ENCODE data around the gene SNRNP200.
A peak's percentile ranks its signal among the peaks of the same experiment; 100 is the strongest.

SNRNP200 gene

GRCh38 chr2:96243843-96244242, 61.5 kb downstream of the SNRNP200 start:
- ATAC-seq, result no peak
- TF ChIP-seq PPARA (CRISPR knock-in tag; IDR thresholded peaks at IDR 0.05; ENCODE audit: borderline replicate concordance) (no peak), CSRNP3 (CRISPR knock-in tag; IDR thresholded peaks at IDR 0.05) (no peak), ZC3H10 (CRISPR knock-in tag; IDR thresholded peaks at IDR 0.05) (no peak), SNAI2 (CRISPR knock-in tag; IDR thresholded peaks at IDR 0.05) (no peak), ESRRG (CRISPR knock-in tag; IDR thresholded peaks at IDR 0.05) (no peak), ZFP3 (CRISPR knock-in tag; IDR thresholded peaks at IDR 0.05) (no peak), CSDC2 (CRISPR knock-in tag; IDR thresholded peaks at IDR 0.05) (no peak), GLIS3 (CRISPR knock-in tag; IDR thresholded peaks at IDR 0.05) (no peak), ISL1 (CRISPR knock-in tag; IDR thresholded peaks at IDR 0.05) (no peak), RARB (CRISPR knock-in tag; IDR thresholded peaks at IDR 0.05) (no peak), ARNTL (CRISPR knock-in tag; IDR thresholded peaks at IDR 0.05; ENCODE audit: borderline replicate concordance, low read depth) (no peak), ZNF70 (CRISPR knock-in tag; IDR thresholded peaks at IDR 0.05) (no peak)
- TF ChIP-seq, protein P1, sequence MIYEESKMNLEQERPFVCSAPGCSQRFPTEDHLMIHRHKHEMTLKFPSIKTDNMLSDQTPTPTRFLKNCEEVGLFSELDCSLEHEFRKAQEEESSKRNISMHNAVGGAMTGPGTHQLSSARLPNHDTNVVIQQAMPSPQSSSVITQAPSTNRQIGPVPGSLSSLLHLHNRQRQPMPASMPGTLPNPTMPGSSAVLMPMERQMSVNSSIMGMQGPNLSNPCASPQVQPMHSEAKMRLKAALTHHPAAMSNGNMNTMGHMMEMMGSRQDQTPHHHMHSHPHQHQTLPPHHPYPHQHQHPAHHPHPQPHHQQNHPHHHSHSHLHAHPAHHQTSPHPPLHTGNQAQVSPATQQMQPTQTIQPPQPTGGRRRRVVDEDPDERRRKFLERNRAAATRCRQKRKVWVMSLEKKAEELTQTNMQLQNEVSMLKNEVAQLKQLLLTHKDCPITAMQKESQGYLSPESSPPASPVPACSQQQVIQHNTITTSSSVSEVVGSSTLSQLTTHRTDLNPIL (CRISPR knock-in tag; IDR thresholded peaks at IDR 0.05; ENCODE audit: low read depth), result no peak

DNA sequence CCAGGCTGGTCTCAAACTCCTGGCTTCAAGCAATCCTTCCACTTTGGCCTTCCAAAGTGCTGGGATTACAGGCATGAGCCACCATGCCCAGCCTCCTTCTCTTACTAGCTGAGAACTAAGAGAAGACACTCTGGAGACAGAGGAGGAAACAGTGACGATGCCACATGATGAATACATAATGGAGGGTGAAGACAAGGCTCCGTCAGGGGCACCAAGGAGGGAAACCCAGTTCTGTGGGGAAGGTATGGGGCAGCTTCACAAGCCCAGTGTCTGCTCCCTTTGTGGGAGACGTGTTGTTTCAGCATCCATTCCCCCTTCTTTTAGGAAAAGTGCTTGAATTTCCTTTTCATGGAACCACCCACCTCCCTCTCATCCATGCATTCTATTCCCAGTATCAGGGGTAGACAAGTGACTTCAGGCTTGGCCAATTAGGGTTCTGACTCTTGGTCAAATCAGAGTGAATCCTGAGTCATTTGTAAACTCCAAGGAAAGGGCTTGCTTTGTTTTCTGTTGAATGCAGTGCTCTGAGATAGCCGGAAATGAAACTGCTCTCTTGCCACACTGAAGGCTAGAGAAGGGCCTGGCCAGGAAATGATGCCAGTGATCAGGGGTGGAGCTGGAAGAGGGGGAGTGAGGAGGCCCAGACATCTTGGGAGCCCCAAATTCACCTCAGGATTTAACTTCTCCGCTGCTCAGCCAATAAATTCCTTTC, 63.3 kb downstream of the SNRNP200 start:
- TF ChIP-seq ESRRG (CRISPR knock-in tag; IDR thresholded peaks at IDR 0.05), result no peak
- TF ChIP-seq ARNTL (CRISPR knock-in tag; IDR thresholded peaks at IDR 0.05; ENCODE audit: borderline replicate concordance, low read depth), result no peak
- TF ChIP-seq GLIS3 (CRISPR knock-in tag; IDR thresholded peaks at IDR 0.05), result no peak
- no peak for TF ChIP-seq TOX (CRISPR knock-in tag; IDR thresholded peaks at IDR 0.05; ENCODE audit: borderline replicate concordance)
- no peak for TF ChIP-seq CSDC2 (CRISPR knock-in tag; IDR thresholded peaks at IDR 0.05)
- TF ChIP-seq PPARA (CRISPR knock-in tag; IDR thresholded peaks at IDR 0.05; ENCODE audit: borderline replicate concordance), result no peak
- no peak for TF ChIP-seq TSHZ2 (CRISPR knock-in tag; IDR thresholded peaks at IDR 0.05)
- no peak for TF ChIP-seq ZC3H10 (CRISPR knock-in tag; IDR thresholded peaks at IDR 0.05)
- no peak for TF ChIP-seq ZNF565 (CRISPR knock-in tag; conservative IDR thresholded peaks at IDR 0.05; ENCODE audit: low read depth)
- no peak for TF ChIP-seq ZNF8 (CRISPR knock-in tag; IDR thresholded peaks at IDR 0.05)
- no peak for TF ChIP-seq ZNF70 (CRISPR knock-in tag; IDR thresholded peaks at IDR 0.05)
- no peak for TF ChIP-seq TCF4 (CRISPR knock-in tag; IDR thresholded peaks at IDR 0.05; ENCODE audit: borderline replicate concordance)
- TF ChIP-seq, protein P1 (CRISPR knock-in tag; IDR thresholded peaks at IDR 0.05; ENCODE audit: low read depth), result no peak
- no peak for TF ChIP-seq CSRNP3 (CRISPR knock-in tag; IDR thresholded peaks at IDR 0.05)
- TF ChIP-seq RARB (CRISPR knock-in tag; IDR thresholded peaks at IDR 0.05), result no peak
- peak; percentile 35; the same call in 2 of the 3 replicates for ATAC-seq

DNA sequence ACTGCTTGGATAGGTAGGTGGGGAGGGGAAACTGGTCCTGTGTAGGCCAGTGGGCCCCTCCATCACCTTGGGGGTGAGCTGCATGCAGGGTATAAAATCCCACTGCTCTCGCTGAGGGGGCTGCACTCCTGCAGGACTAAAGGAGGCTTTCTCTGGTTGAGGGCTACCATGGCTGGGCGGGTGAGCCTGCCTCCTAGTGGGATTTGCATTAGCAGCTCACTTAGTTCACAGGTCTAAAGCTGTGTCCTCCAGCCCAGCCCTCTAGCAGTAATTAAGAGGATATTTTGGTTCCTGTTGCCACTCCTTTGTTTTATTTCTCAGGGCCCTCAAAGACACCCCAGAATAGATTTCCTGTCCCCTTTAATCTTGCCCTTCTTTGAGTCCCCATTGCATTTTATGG, 64.1 kb downstream of the SNRNP200 start:
- no peak for ATAC-seq
- TF ChIP-seq BACH2 (CRISPR knock-in tag; IDR thresholded peaks at IDR 0.05; ENCODE audit: borderline replicate concordance), result no peak
- TF ChIP-seq RARB (CRISPR knock-in tag; IDR thresholded peaks at IDR 0.05), result no peak
- TF ChIP-seq GLIS3 (CRISPR knock-in tag; IDR thresholded peaks at IDR 0.05), result no peak
- TF ChIP-seq SNAI2 (CRISPR knock-in tag; IDR thresholded peaks at IDR 0.05), result no peak
- TF ChIP-seq TSHZ2 (CRISPR knock-in tag; IDR thresholded peaks at IDR 0.05), result no peak
- TF ChIP-seq ZNF8 (CRISPR knock-in tag; IDR thresholded peaks at IDR 0.05), result no peak
- no peak for TF ChIP-seq OSR1 (CRISPR knock-in tag; IDR thresholded peaks at IDR 0.05)
- no peak for TF ChIP-seq ISL1 (CRISPR knock-in tag; IDR thresholded peaks at IDR 0.05)
- TF ChIP-seq TCF4 (CRISPR knock-in tag; IDR thresholded peaks at IDR 0.05; ENCODE audit: borderline replicate concordance), result no peak
- TF ChIP-seq, protein P1 (CRISPR knock-in tag; IDR thresholded peaks at IDR 0.05; ENCODE audit: low read depth), result no peak
- no peak for TF ChIP-seq POU6F1 (CRISPR knock-in tag; IDR thresholded peaks at IDR 0.05; ENCODE audit: borderline replicate concordance, low read depth)

All from SK-N-SH treated with all-trans-retinoic acid at 6 μM for 48 hours (cell line).